ENCODE results near the gene SH3RF3.
"Not testable (repeated sequence)": the region's sequence is repeated elsewhere in the genome, so short reads cannot be mapped to it uniquely, and the experiment has no call there.

SH3RF3 gene

GRCh38 chr2:109220860-109221259, 91.9 kb downstream of the SH3RF3 start:
- DNase-seq (ENCODE audit: low read depth in 1 of 2, low spot score in 1 of 2): no peak
- no peak for TF ChIP-seq JUND (IDR thresholded peaks at IDR 0.05; ENCODE audit: low read depth)
- in situ Hi-C loops (cut with HindIII; ENCODE audit: low pct_unique_long_range_greater_than_20kb, low sequenced_read_pairs): no loop called here

GRCh38 chr2:109221316-109221715, 92.3 kb downstream of the SH3RF3 start:
- DNase-seq (ENCODE audit: low read depth in 1 of 2, low spot score in 1 of 2); in situ Hi-C loops (cut with HindIII; ENCODE audit: low pct_unique_long_range_greater_than_20kb, low sequenced_read_pairs): not testable (repeated sequence)

- TF ChIP-seq JUND (IDR thresholded peaks at IDR 0.05; ENCODE audit: low read depth): no peak
- in situ Hi-C loops (cut with HindIII; ENCODE audit: low pct_unique_long_range_greater_than_20kb, low sequenced_read_pairs): no loop called here
- DNase-seq (ENCODE audit: low read depth in 1 of 2, low spot score in 1 of 2): no peak
These were observed 93.4 kb downstream of the SH3RF3 start for GRCh38 chr2:109222422-109222821.

- no peak for DNase-seq (ENCODE audit: low read depth in 1 of 2, low spot score in 1 of 2)
- in situ Hi-C loops (cut with HindIII; ENCODE audit: low pct_unique_long_range_greater_than_20kb, low sequenced_read_pairs): no loop called here
- TF ChIP-seq JUND (IDR thresholded peaks at IDR 0.05; ENCODE audit: low read depth): no peak
These were observed 93.9 kb downstream of the SH3RF3 start for GRCh38 chr2:109222825-109223471.

GRCh38 chr2:109223490-109223889, 94.5 kb downstream of the SH3RF3 start:
- in situ Hi-C loops (cut with HindIII; ENCODE audit: low pct_unique_long_range_greater_than_20kb, low sequenced_read_pairs): no loop called here
- DNase-seq (ENCODE audit: low read depth in 1 of 2, low spot score in 1 of 2): no peak

GRCh38 chr2:109224341-109224740, 95.3 kb downstream of the SH3RF3 start:
- in situ Hi-C loops (cut with HindIII; ENCODE audit: low pct_unique_long_range_greater_than_20kb, low sequenced_read_pairs); DNase-seq (ENCODE audit: low read depth in 1 of 2, low spot score in 1 of 2): not testable (repeated sequence)

More at GRCh38 chr2:109223490-109223889, 94.5 kb downstream of the SH3RF3 start:
- no peak for TF ChIP-seq JUND (IDR thresholded peaks at IDR 0.05; ENCODE audit: low read depth)

GRCh38 chr2:109225170-109225782, 96.3 kb downstream of the SH3RF3 start:
- no peak for DNase-seq (ENCODE audit: low read depth in 1 of 2, low spot score in 1 of 2)
- no peak for TF ChIP-seq JUND (IDR thresholded peaks at IDR 0.05; ENCODE audit: low read depth)
- in situ Hi-C loops (cut with HindIII; ENCODE audit: low pct_unique_long_range_greater_than_20kb, low sequenced_read_pairs): no loop called here

GRCh38 chr2:109226128-109226527, 97.1 kb downstream of the SH3RF3 start:
- DNase-seq (ENCODE audit: low read depth in 1 of 2, low spot score in 1 of 2): no peak
- in situ Hi-C loops (cut with HindIII; ENCODE audit: low pct_unique_long_range_greater_than_20kb, low sequenced_read_pairs): no loop called here
- no peak for TF ChIP-seq JUND (IDR thresholded peaks at IDR 0.05; ENCODE audit: low read depth)

- in situ Hi-C loops (cut with HindIII; ENCODE audit: low pct_unique_long_range_greater_than_20kb, low sequenced_read_pairs): no loop called here
- TF ChIP-seq JUND (IDR thresholded peaks at IDR 0.05; ENCODE audit: low read depth): no peak
These were observed 97.6 kb downstream of the SH3RF3 start for GRCh38 chr2:109226622-109227021.

GRCh38 chr2:109229094-109229675, 100.2 kb downstream of the SH3RF3 start:
- TF ChIP-seq JUND (IDR thresholded peaks at IDR 0.05; ENCODE audit: low read depth): no peak
- in situ Hi-C loops (cut with HindIII; ENCODE audit: low pct_unique_long_range_greater_than_20kb, low sequenced_read_pairs): no loop called here
- no peak for DNase-seq (ENCODE audit: low read depth in 1 of 2, low spot score in 1 of 2)

More at GRCh38 chr2:109226622-109227021, 97.6 kb downstream of the SH3RF3 start:
- no peak for DNase-seq (ENCODE audit: low read depth in 1 of 2, low spot score in 1 of 2)

- no peak for TF ChIP-seq JUND (IDR thresholded peaks at IDR 0.05; ENCODE audit: low read depth)
- no peak for DNase-seq (ENCODE audit: low read depth in 1 of 2, low spot score in 1 of 2)
- in situ Hi-C loops (cut with HindIII; ENCODE audit: low pct_unique_long_range_greater_than_20kb, low sequenced_read_pairs): no loop called here
These were observed 102.0 kb downstream of the SH3RF3 start for GRCh38 chr2:109230941-109231420.

- TF ChIP-seq JUND (IDR thresholded peaks at IDR 0.05; ENCODE audit: low read depth): no peak
- in situ Hi-C loops (cut with HindIII; ENCODE audit: low pct_unique_long_range_greater_than_20kb, low sequenced_read_pairs): no loop called here
- DNase-seq (ENCODE audit: low read depth in 1 of 2, low spot score in 1 of 2): no peak
These were observed 102.4 kb downstream of the SH3RF3 start for GRCh38 chr2:109231428-109231827.

GRCh38 chr2:109231996-109232705, 103.1 kb downstream of the SH3RF3 start:
- in situ Hi-C loops (cut with HindIII; ENCODE audit: low pct_unique_long_range_greater_than_20kb, low sequenced_read_pairs): no loop called here
- TF ChIP-seq JUND (IDR thresholded peaks at IDR 0.05; ENCODE audit: low read depth): no peak
- no peak for DNase-seq (ENCODE audit: low read depth in 1 of 2, low spot score in 1 of 2)
